GM19025 (cell line): ENCODE results near the gene SLC16A2.
"Not testable (repeated sequence)": the region's sequence is repeated elsewhere in the genome, so short reads cannot be mapped to it uniquely, and the experiment has no call there.

Source experiments
- ATAC-seq: cut with Tn5 transposase; IDR thresholded peaks from one replicate; pipeline ENCODE4 v1.9.1; 2021; ENCODE audit warnings: mild to moderate bottlenecking, low read depth, moderate library complexity; ENCODE audit not compliant: unreplicated experiment

The SLC16A2 gene

GRCh38 chrX:74445099-74445498 is 23.8 kb downstream of the SLC16A2 start:
- ATAC-seq, result no peak

GRCh38 chrX:74446876-74447275 is 25.6 kb downstream of the SLC16A2 start:
- no peak for ATAC-seq

- no peak for ATAC-seq
These were observed 27.4 kb downstream of the SLC16A2 start for GRCh38 chrX:74448669-74449068.

- ATAC-seq, result no peak
These were observed 28.1 kb downstream of the SLC16A2 start for GRCh38 chrX:74449322-74449936.

GRCh38 chrX:74449937-74450330 is 28.6 kb downstream of the SLC16A2 start:
- no peak for ATAC-seq

GRCh38 chrX:74450803-74451449 is 29.6 kb downstream of the SLC16A2 start:
- ATAC-seq, result no peak

GRCh38 chrX:74451450-74452198 is 30.3 kb downstream of the SLC16A2 start:
- ATAC-seq, result no peak

GRCh38 chrX:74452199-74452481 is 30.8 kb downstream of the SLC16A2 start:
- ATAC-seq, result no peak

- ATAC-seq, result no peak
These were observed 31.9 kb downstream of the SLC16A2 start for GRCh38 chrX:74453178-74453577.

- not testable (repeated sequence) for ATAC-seq
These were observed 32.9 kb downstream of the SLC16A2 start for GRCh38 chrX:74454233-74454632.

GRCh38 chrX:74458736-74459135 is 37.4 kb downstream of the SLC16A2 start:
- no peak for ATAC-seq

- no peak for ATAC-seq
These were observed 40.1 kb downstream of the SLC16A2 start for GRCh38 chrX:74461384-74461783.

- ATAC-seq, result no peak
These were observed 43.4 kb downstream of the SLC16A2 start for GRCh38 chrX:74464722-74465121.

- ATAC-seq, result no peak
These were observed 44.1 kb downstream of the SLC16A2 start for GRCh38 chrX:74465424-74465823.

- ATAC-seq, result no peak
These were observed 46.4 kb downstream of the SLC16A2 start for GRCh38 chrX:74467656-74468055.

GRCh38 chrX:74473116-74473515 is 51.8 kb downstream of the SLC16A2 start:
- not testable (repeated sequence) for ATAC-seq

- no peak for ATAC-seq
These were observed 69.0 kb downstream of the SLC16A2 start for GRCh38 chrX:74490247-74490646.

GRCh38 chrX:74492720-74493201 is 71.5 kb downstream of the SLC16A2 start:
- ATAC-seq, result no peak

- no peak for ATAC-seq
These were observed 72.5 kb downstream of the SLC16A2 start for GRCh38 chrX:74493806-74494205.

GRCh38 chrX:74498924-74499323 is 77.6 kb downstream of the SLC16A2 start:
- ATAC-seq, result no peak

- ATAC-seq, result no peak
These were observed 78.8 kb downstream of the SLC16A2 start for GRCh38 chrX:74500067-74500466.

GRCh38 chrX:74500555-74500954 is 79.3 kb downstream of the SLC16A2 start:
- ATAC-seq, result no peak
